Fibroblast of the aortic adventitia (primary cell): ENCODE measurements around the gene SEC24D. TPM values are rescaled to one million over a fixed set of nuclear protein-coding genes. Genes with fewer than 3 reads are reported as not detected.

Experiments used
- DNase-seq: peaks from one replicate; pipeline ENCODE4 v3.0.0-alpha.2; 2010; ENCODE audit warnings: low read depth
- H3K4me3 ChIP-seq: 2 replicates; pipeline ENCODE4 v1.5.1; 2011; ENCODE audit warnings: low read depth, mild to moderate bottlenecking, control low read depth, low read length, moderate library complexity
- CTCF ChIP-seq: IDR thresholded peaks from 2 replicates; pipeline ENCODE4 v1.5.1; 2011; ENCODE audit warnings: mild to moderate bottlenecking, low read length, control low read depth, inconsistent platforms; ENCODE audit not compliant: insufficient read depth
- total RNA-seq: library from RNA; depleted of rRNA; stranded (reverse); fragments of >200 nt; gene quantifications from 2 replicates; pipeline ENCODE4 v1.2.3, GENCODE V29; 2012; ENCODE audit warnings: low replicate concordance

The SEC24D gene
- total RNA-seq, 1 donor: 149 TPM

DNA sequence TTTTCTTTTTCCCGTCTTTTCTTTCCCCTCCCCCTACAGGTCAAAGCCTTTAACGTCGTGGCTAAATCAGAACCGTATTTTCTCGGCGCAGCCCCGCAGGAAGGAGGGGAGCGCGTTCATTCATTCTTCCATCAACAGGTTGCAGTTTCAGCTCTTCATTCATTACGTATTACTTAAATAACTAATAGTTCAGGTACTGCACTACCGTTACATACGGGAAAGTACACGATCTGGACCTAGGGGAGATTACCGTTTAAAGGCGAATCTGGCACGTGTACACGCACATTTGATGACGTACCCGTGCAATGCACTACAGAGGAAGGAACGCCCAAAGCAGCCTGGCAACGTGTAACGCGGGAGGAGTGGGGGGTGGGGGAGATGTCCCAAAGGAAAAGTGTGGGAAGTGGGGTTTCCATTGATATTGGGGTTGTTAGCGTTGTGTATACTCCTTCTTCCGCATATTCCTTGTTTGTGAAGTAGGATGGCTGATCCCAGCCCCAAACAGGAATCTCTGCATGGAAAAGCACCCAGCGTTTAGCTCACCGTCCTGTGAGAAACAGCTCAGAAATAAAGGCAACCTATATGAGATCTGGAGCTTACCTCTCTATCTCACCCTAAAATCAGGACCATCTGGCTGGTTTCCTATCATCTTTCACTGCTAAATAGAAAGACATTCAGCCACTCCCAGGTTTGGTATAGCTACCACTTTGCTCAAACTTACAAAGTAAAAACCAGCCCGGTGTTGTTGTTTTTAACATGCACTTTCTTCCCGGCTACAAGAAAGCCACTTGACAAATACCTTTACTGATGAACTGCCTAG, 585 bp upstream of the SEC24D start:
- no peak for TF ChIP-seq CTCF
- DNase-seq: peak; percentile 76
- peak overlapping the region; percentile 88 for H3K4me3 ChIP-seq

GRCh38 chr4:118834960-118835569, 861 bp downstream of the SEC24D start:
- DNase-seq: peak; percentile 91
- peak overlapping the region; percentile 88 for H3K4me3 ChIP-seq
- no peak for TF ChIP-seq CTCF

DNA sequence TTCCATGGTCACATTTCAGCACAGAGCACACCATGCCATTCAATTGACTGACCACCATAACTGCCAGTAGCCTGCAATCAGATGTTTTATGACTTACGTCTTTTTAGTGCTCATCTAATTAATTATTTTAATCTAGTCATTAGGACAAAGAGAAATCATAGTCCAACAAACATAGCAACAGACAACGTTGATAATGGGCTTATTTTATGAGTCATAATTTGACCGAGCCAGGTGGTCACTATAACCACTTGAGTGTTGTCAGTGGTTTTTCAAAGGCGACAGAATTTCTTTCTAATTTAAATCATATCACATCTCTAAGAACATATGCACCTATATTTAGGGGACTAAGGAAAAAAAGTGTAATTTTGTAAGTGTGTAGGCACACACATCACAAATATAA, 1.9 kb downstream of the SEC24D start:
- no peak for TF ChIP-seq CTCF
- H3K4me3 ChIP-seq: peak overlapping the region; percentile 88
- no peak for DNase-seq

- DNase-seq: no peak
- no peak for TF ChIP-seq CTCF
- H3K4me3 ChIP-seq: peak overlapping the region; percentile 88
Observed at GRCh38 chr4:118833192-118833820, 2.6 kb downstream of the SEC24D start.

DNA sequence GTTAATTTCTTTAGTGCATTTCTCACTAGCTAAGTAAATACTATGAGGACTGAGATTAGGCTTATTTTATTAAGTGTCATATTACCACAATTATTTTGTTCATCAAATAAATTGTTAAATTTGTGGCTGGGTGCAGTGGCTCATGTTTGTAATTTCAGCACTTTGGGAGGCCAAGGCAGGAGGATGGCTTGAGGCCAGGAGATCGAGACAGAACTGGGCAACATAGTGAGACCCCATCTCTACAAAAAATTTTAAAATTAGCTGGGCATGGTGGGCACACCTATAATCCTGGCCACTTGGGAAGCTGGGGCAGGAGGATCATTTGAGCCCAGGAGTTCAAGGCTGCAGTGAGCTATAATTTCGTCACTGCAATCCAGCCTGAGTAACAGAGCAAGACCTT, 6.8 kb downstream of the SEC24D start:
- H3K4me3 ChIP-seq: no peak overlapping the region
- DNase-seq: no peak
- TF ChIP-seq CTCF: no peak

DNA sequence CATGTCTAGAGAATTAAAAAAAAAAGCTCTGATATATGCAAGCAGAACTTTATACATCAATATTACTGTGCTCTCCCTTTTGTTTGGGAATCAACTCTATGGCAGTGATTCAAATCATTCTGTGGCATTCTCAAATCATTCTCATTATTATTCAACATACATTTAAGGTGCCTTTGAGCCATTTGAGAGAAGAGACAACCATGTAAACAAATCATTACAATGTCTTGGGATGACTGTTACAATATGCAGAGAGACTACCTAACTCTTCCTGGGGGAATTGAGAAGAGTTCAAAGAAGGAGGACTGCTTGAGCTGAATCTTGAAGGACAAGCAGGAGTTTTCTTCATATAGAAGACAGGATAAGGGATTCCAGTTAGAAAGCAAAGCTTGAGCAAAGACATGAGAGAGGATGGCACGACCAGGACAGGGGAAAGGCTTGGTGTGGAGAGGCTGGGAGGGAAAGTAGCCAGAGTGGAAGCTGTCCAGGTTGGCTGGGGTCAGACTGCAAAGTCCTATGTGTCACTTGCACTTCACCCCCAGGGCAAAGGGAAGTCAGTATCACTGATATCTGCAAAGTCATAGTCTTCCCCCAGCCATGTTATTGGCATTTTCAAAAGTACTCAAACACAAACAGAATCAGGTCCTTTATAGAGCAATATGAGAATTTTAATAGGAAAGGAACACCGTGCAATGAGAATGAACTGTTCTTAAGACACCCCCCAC, 9.0 kb downstream of the SEC24D start:
- peak overlapping the region; percentile 54 for H3K4me3 ChIP-seq
- TF ChIP-seq CTCF: no peak
- no peak for DNase-seq
